ENCODE measurements around the gene PRCC. TPM values are rescaled to one million over a fixed set of nuclear protein-coding genes. Genes with fewer than 3 reads are reported as not detected.

PRCC gene
- total RNA-seq, 1 donor from 2014 or later: 85.5 TPM

GRCh38 chr1:156838972-156839371 lies 71.6 kb downstream of the PRCC start:
- intact Hi-C loops (cut with micrococcal nuclease): loop anchor here (2.0 kb wide), 2 partner anchors 22 to 52 kb away; partner anchors contain the start of gene SH2D2A

GRCh38 chr1:156839426-156840109 lies 72.2 kb downstream of the PRCC start:
- intact Hi-C loops (cut with micrococcal nuclease): loop anchor here (2.0 kb wide), 2 partner anchors 23 to 51 kb away; partner anchors contain the start of gene SH2D2A

GRCh38 chr1:156840186-156840897 lies 73.0 kb downstream of the PRCC start:
- intact Hi-C loops (cut with micrococcal nuclease): no loop called here

- intact Hi-C loops (cut with micrococcal nuclease): no loop called here
Measured at GRCh38 chr1:156840898-156841279, 73.6 kb downstream of the PRCC start.

DNA sequence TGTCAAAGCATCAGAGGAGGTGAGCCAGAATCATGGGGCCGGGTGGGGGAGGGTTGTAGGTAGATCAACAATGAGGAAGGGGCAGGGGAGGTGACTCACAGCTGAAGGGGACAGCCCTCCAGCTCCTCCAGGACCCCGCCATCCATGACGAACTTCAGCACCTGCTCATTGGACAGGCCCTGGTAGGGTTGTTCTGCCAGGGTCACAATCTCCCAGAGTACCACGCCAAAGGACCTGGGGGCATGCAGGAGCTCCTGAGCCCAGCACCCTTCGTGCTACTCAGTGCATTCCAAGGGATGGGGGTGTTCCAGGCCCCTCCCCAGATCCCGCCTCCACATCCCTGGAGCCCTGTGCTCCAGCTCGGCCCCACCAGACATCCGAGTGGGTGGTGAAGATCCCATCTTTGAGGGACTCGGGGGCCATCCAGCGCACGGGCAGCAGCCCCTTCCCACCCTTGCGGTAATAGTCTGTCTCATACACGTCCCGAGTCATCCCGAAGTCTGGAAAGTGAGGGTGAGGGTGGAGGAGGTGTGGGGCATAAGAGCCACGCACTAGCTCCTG lies 74.0 kb downstream of the PRCC start:
- intact Hi-C loops (cut with micrococcal nuclease): no loop called here

DNA sequence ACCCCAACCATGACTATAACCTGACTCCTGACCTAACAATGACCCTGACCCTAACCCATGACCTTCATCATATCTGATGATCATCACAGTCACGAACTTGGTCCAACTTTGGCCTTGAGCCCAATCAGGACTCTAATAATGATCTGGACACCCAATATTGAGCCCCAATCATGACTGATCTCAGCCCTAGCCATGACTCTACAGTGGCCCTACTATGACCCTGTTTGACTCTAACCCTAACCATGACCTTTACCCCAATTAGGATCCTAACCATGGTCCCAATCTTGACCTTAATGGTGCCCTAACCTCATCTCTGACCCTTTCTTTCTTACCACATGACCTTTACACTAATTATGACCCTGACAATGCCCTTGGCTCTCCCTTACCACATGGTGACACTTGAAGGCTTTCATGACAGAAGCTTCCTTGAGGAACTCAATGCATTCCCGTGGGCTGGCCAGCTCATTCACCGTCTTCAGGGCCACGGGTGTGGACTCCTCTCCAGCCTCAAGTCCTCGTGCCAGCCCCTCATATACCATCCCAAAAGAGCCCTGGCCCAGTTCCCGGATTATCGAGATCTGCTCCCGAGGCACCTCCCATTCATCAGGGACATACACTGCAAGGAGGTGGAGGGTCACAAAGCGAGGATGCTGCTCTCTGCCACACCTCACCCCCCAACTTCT lies 75.4 kb downstream of the PRCC start:
- intact Hi-C loops (cut with micrococcal nuclease): no loop called here

DNA sequence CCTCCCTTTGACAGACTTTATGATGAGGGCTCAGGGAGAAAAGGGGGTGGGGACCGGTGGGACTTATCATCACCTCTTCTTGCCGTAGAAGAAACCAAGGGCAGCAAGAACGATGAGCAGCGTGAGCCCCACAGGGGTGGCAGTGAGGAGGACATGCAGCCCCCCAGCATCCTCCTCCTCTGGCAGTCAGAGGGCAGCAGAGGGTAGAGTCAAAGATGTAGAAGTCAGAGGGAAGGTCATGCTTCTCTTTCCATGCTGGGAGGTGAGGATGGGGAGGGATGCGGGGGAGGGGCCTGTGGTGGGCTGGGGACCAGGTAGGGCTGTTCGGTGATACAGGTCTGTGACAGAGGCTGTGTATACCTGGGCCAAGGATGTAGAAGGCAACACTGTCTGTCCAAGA lies 76.8 kb downstream of the PRCC start:
- intact Hi-C loops (cut with micrococcal nuclease): no loop called here

DNA sequence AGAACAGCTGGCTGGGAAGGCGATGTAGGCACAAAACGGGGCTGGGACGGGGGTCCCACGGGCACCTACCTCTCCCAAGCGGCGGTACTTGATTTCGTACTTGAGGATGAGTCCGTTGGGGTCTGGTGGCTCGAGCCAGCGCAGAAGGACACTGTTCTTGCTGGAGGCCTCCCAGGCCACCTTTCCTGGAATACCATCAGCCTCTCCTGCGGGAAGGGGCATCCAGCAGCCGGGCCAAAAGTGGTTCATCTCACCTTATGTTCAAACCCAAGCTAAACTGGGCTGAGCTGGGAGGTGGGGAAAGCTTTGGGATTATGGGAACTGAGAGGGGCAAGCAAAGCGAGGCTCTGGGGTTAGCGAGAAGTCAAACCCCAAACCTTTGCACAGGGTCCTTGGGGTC lies 77.3 kb downstream of the PRCC start:
- intact Hi-C loops (cut with micrococcal nuclease): no loop called here

GRCh38 chr1:156845055-156845952 lies 78.0 kb downstream of the PRCC start:
- intact Hi-C loops (cut with micrococcal nuclease): no loop called here

DNA sequence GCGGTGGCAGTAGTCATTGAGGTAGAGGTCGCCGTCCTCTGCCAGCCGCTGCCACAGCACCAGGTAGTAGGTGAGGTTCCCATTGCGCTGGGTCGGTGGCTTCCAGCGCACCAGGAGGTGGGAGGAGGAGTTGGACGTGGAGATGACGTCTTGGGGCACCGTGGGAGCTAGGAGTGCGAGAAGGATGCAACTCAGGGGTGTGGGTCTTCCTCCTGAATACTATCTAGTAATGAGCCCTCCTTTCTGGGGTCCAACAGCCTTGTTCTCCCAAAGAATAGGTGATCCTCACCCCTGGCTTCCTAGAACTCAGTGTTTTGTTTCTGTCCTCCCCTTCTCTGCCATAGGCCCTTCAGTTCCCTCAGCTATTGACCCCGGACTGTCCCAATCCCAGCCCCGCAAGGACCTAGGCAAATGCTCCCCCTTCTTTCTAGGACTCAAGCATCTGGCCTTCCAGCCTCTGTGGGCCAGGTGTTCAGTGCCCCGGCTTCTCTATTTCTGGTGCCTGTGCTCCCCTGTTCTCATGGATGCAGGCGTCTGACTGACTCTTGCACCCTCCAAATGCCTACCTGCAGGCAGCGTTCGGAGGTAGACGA lies 78.7 kb downstream of the PRCC start:
- intact Hi-C loops (cut with micrococcal nuclease): no loop called here

GRCh38 chr1:156846643-156847042 lies 79.3 kb downstream of the PRCC start:
- intact Hi-C loops (cut with micrococcal nuclease): no loop called here

DNA sequence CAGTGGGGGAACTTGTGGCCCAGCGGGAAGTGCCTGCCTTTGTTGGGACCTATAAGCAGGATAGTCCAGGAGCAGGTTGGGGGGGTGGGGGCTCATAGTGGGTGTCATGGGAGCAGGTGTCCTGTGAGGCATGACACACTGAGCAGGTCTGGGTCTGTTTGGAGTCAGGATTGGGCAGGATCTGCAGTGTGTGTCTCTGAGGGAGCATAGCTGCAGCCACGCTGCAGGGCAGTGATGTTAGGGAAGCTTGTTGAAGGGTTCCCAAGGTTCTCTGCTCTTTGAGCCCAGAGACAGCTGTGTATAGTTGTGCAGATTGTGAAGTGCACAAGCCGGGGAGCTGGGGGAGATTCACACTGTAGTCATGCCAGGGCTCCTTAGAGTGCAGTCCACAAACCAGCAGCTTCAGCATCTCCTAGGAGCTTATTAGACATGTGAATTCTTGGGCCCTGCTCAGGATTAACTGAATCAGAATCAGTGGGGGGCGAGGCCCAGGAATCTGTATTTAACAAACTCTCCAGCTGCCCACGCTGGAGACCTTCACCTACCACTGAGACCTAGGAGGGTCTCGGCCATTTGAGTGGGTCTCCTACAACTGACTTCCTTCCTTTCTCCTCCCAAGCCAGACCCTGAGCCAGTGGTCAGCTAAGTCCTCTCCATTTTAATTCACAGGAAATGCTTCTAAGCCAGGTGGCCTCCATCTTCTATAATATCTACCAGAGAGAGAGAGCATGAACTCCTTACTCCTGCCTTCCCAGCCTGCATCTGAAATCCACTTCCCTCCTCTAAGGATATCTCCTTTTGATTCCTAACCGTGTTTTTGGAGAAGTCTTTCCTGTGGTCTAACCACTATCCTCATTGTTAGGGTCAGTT lies 80.5 kb downstream of the PRCC start:
- intact Hi-C loops (cut with micrococcal nuclease): no loop called here

- intact Hi-C loops (cut with micrococcal nuclease): no loop called here
Measured at GRCh38 chr1:156848461-156849150, 81.3 kb downstream of the PRCC start.

- intact Hi-C loops (cut with micrococcal nuclease): no loop called here
Measured at GRCh38 chr1:156849151-156849496, 81.8 kb downstream of the PRCC start.

Other genes with a start within 250 kb of the PRCC start
- 16.1 and 16.4 TPM in 2 replicates for gene IQGAP3, start 195.0 kb upstream of the PRCC start, total RNA-seq
- 1.2 and 2.3 TPM in 2 replicates for gene TTC24, start 187.8 kb upstream of the PRCC start, total RNA-seq
- 59.9 and 64.5 TPM in 2 replicates for gene NAXE, start 175.8 kb upstream of the PRCC start, total RNA-seq
- gene GPATCH4, start 166.1 kb upstream of the PRCC start, total RNA-seq: 50.4 and 53.5 TPM in 2 replicates
- gene HAPLN2, start 148.1 kb upstream of the PRCC start, total RNA-seq: 0.11 TPM in 1 of 2 replicates, not detected in the other
- not detected in 2 replicates for gene BCAN, start 125.4 kb upstream of the PRCC start, total RNA-seq
- not detected in 2 replicates for gene NES, start 90.1 kb upstream of the PRCC start, total RNA-seq
- gene CRABP2, start 62.0 kb upstream of the PRCC start, total RNA-seq: 1.6 and 2.1 TPM in 2 replicates
- 29.8 and 34.7 TPM in 2 replicates for gene METTL25B, start 39.1 kb upstream of the PRCC start, total RNA-seq
- 57.9 and 59.3 TPM in 2 replicates for gene ISG20L2, start 38.8 kb upstream of the PRCC start, total RNA-seq
- gene MRPL24, start 26.4 kb upstream of the PRCC start, total RNA-seq: 71.9 and 75.7 TPM in 2 replicates
- 253 and 257 TPM in 2 replicates for gene HDGF, start 15.9 kb upstream of the PRCC start, total RNA-seq
- 94.7 and 96.1 TPM in 2 replicates for gene SH2D2A, start 49.3 kb downstream of the PRCC start, total RNA-seq
- gene INSRR, start 91.6 kb downstream of the PRCC start, total RNA-seq: 0.14 TPM in 1 of 2 replicates, not detected in the other
- gene NTRK1, start 93.3 kb downstream of the PRCC start, total RNA-seq: 12.7 and 13.4 TPM in 2 replicates
- 0.09 TPM in 2 replicates for gene PEAR1, start 126.2 kb downstream of the PRCC start, total RNA-seq
- not detected in 2 replicates for gene LRRC71, start 153.1 kb downstream of the PRCC start, total RNA-seq